Measurements from ENCODE around the gene KATNB1.

- TF ChIP-seq CTCF (IDR thresholded peaks at IDR 0.05) (peak; percentile 56), EZH2 (IDR thresholded peaks at IDR 0.05) (no peak)
Measured at GRCh38 chr16:57720142-57720575, 15.4 kb upstream of the KATNB1 start.

Data from neural progenitor cell (in vitro differentiated cells).